GM19043 (cell line): Measurements from ENCODE around the gene DDX20.

Experiments used
- ATAC-seq: cut with Tn5 transposase; IDR thresholded peaks from one replicate; pipeline ENCODE4 v1.9.1; 2021; ENCODE audit warnings: low read depth; ENCODE audit not compliant: unreplicated experiment

Gene DDX20

GRCh38 chr1:111747282-111747734 is 8.4 kb upstream of the DDX20 start:
- ATAC-seq = no peak

GRCh38 chr1:111747947-111748346 is 7.8 kb upstream of the DDX20 start:
- ATAC-seq = no peak

- no peak for ATAC-seq
Observed at GRCh38 chr1:111749628-111750027, 6.1 kb upstream of the DDX20 start.

- ATAC-seq = no peak
Observed at GRCh38 chr1:111750856-111751255, 4.8 kb upstream of the DDX20 start.

GRCh38 chr1:111751906-111752575 is 3.7 kb upstream of the DDX20 start:
- ATAC-seq = no peak

- ATAC-seq = no peak
Observed at GRCh38 chr1:111754984-111755330, 744 bp upstream of the DDX20 start.

- peak; percentile 13 for ATAC-seq
Observed at GRCh38 chr1:111756124-111756513, 418 bp downstream of the DDX20 start.

GRCh38 chr1:111758373-111758772 is 2.7 kb downstream of the DDX20 start:
- ATAC-seq = no peak

GRCh38 chr1:111761717-111762116 is 6.0 kb downstream of the DDX20 start:
- no peak for ATAC-seq

GRCh38 chr1:111762332-111762731 is 6.6 kb downstream of the DDX20 start:
- ATAC-seq = no peak

- ATAC-seq = no peak
Observed at GRCh38 chr1:111768023-111768422, 12.3 kb downstream of the DDX20 start.

- ATAC-seq = no peak
Observed at GRCh38 chr1:111768625-111769024, 12.9 kb downstream of the DDX20 start.

- no peak for ATAC-seq
Observed at GRCh38 chr1:111769517-111770146, 13.9 kb downstream of the DDX20 start.

GRCh38 chr1:111770916-111771315 is 15.2 kb downstream of the DDX20 start:
- no peak for ATAC-seq

GRCh38 chr1:111775966-111776365 is 20.3 kb downstream of the DDX20 start:
- ATAC-seq = no peak

GRCh38 chr1:111776391-111776790 is 20.7 kb downstream of the DDX20 start:
- no peak for ATAC-seq

GRCh38 chr1:111776861-111777260 is 21.2 kb downstream of the DDX20 start:
- ATAC-seq = no peak

GRCh38 chr1:111777301-111777700 is 21.6 kb downstream of the DDX20 start:
- ATAC-seq = no peak

- ATAC-seq = no peak
Observed at GRCh38 chr1:111778066-111778465, 22.4 kb downstream of the DDX20 start.

- no peak for ATAC-seq
Observed at GRCh38 chr1:111778541-111779051, 22.9 kb downstream of the DDX20 start.

GRCh38 chr1:111779546-111779945 is 23.8 kb downstream of the DDX20 start:
- ATAC-seq = no peak

GRCh38 chr1:111784273-111784901 is 28.7 kb downstream of the DDX20 start:
- ATAC-seq = no peak
